GM12873 (cell line): ENCODE measurements around the gene CYYR1.

ENCODE experiments used
- TF ChIP-seq, protein P1 (sequence below): IDR thresholded peaks from 2 replicates; pipeline ENCODE4 v1.5.1; 2012; ENCODE audit warnings: low read depth, mild to moderate bottlenecking, moderate library complexity, low read length, control low read depth; ENCODE audit not compliant: insufficient read depth; ENCODE audit errors: missing control alignments

The CYYR1 gene

DNA sequence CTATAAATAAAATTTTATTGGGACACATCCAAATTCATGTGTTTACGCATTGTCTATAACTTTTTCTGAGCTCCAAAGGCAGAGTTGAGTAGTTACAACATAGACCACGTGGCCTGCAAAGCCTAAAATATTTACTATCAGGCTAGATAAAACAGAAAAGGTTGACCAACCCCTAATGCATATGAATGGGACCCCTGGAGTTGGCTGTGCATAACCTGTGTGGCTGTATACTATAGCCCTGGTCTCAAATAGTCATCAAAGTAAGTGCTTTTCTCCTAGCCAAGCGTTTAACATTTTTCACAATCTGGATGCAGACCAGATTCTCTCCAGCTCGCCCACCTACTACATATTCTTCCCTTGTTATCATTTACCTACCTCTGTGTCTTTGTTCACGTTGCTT is 60.4 kb downstream of the CYYR1 start:
- TF ChIP-seq, protein P1, sequence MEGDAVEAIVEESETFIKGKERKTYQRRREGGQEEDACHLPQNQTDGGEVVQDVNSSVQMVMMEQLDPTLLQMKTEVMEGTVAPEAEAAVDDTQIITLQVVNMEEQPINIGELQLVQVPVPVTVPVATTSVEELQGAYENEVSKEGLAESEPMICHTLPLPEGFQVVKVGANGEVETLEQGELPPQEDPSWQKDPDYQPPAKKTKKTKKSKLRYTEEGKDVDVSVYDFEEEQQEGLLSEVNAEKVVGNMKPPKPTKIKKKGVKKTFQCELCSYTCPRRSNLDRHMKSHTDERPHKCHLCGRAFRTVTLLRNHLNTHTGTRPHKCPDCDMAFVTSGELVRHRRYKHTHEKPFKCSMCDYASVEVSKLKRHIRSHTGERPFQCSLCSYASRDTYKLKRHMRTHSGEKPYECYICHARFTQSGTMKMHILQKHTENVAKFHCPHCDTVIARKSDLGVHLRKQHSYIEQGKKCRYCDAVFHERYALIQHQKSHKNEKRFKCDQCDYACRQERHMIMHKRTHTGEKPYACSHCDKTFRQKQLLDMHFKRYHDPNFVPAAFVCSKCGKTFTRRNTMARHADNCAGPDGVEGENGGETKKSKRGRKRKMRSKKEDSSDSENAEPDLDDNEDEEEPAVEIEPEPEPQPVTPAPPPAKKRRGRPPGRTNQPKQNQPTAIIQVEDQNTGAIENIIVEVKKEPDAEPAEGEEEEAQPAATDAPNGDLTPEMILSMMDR: no peak

DNA sequence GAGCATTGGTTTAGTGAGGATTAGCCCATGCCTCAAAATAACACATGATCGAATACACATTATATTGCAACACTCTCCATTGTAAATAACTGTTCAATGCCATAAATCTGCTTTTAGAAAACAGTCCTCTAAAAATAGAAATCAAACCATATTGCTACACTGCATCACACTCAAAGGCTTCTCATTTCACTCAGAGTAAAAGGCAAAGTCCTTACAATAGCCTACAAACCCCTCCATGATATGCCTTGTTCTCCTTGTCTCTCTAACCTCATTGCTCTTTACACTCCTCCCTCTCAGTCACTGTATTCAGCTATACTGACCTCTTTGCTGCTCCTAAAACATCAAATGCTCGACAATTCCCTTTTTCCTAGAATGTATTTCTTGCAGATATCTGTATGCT is 64.2 kb downstream of the CYYR1 start:
- TF ChIP-seq, protein P1: no peak

GRCh38 chr21:26506956-26507355 is 66.1 kb downstream of the CYYR1 start:
- TF ChIP-seq, protein P1: no peak

- TF ChIP-seq, protein P1: no peak
These were observed 67.9 kb downstream of the CYYR1 start for GRCh38 chr21:26505211-26505610.

- TF ChIP-seq, protein P1: no peak
These were observed 69.7 kb downstream of the CYYR1 start for GRCh38 chr21:26503414-26503813.

GRCh38 chr21:26501495-26502021 is 71.5 kb downstream of the CYYR1 start:
- TF ChIP-seq, protein P1: no peak

- TF ChIP-seq, protein P1: no peak
These were observed 73.6 kb downstream of the CYYR1 start for GRCh38 chr21:26499495-26499894.
